HL-60/S4 treated with retinoic acid at 250 ng/mL for 4 days and 3 days (cell line): Measurements from ENCODE around the gene OSBPL2.

Source experiments
- in situ Hi-C: fragments of 300-500 bp; cut with MboI; formaldehyde crosslinking; loops from 2 replicates; pipeline ENCODE4 v1.7.0; 2022; ENCODE audit warnings: low sequenced_read_pairs

The OSBPL2 gene

GRCh38 chr20:62320581-62321354, 82.4 kb downstream of the OSBPL2 start:
- in situ Hi-C loops, result no loop called here

GRCh38 chr20:62321521-62321948, 83.2 kb downstream of the OSBPL2 start:
- in situ Hi-C loops, result no loop called here

DNA sequence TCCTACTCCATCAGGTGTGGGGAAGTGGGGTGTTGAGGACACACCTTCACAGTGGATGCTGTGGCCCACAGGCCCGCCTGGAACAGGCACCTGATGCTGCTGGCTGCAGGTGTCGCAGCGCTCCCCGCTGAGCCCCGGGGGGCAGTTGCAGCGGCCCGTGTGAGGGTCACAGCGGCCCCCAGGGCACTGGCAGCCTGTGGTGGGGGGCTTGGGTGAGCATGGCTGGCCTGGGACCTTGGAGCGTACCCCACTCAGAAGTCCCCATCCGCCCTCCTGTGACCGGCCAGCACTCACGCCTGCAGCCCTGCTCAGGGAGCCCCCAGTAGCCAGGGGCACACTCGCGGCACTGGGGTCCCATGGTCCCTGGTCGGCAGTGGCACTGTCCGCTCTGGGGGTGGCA, 83.7 kb downstream of the OSBPL2 start:
- in situ Hi-C loops, result no loop called here

- in situ Hi-C loops, result no loop called here
Observed at GRCh38 chr20:62322492-62323041, 84.2 kb downstream of the OSBPL2 start.

DNA sequence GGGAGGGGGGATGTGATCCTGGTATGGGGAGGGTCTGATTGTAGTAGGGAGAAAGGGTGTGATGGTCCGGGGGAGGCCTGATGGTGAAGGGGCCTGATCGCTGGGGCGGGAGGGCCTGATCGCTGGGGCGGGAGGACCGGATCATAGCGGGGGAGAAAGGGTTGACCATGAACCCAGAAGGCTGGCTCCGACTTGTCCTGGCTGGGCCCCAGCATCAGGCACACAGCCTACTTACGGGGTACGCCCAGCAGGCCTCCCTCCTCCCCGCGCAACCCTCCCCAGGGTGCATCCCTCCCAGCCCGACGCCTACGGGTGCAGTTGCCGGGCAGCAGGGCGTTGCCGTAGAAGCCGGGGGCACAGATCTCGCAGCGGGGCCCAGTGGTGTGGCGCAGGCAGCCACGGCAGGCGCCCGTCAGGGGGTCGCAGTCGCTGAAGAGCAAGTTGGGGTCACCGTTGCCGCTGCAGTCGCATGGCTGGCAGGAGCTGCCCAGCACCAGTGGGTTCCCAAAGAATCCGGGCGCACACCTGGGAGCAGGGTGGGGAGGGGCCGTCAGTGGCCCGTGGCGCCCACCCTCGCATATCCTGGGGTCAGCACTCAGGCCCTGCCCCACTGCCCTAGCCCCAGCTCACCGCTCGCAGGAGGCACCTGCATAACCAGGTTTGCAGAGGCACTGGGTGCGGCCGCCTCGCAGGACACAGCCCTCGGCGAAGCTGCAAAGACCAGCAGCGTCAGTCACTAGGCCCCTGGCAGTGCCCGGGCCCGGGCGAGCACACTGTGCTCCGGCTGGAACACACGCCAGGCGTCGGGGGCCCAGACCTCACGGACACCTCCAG, 85.0 kb downstream of the OSBPL2 start:
- in situ Hi-C loops, result no loop called here

- in situ Hi-C loops, result no loop called here
Observed at GRCh38 chr20:62323980-62324906, 85.9 kb downstream of the OSBPL2 start.

DNA sequence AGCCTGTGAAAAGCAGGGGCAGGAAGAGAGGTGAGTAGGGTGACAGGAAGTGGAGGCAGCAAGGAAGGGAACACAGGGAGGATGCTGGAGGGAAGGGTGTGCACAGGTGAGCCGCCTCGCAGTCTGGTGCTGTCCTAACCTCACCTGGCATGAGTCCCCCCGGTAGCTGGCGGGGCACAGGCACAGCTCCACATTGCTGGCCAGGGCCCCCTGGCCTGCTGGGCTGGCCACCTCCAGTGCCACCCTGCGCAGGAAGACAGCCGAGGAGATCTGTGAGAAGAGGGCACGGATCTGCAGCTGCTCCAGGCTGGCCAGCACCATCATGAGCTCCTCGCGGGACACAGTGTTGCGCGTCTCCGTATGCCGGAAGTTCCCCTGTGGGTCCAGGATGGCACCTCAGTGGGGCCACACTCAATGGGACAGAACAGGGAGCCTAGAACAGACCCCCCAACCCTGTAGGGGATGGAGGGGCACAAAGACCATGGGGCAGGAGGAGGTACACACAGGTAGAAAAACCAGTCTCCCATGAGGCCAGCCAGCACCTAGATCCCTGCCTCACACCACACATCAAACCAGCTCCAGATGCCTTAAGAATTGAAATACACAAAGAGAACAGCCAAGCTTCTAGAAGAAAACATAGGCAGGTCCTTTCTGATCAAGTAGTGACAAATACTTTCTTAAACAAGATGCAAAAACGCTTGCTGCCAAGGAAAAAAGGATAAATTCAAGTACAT, 87.0 kb downstream of the OSBPL2 start:
- in situ Hi-C loops, result no loop called here

DNA sequence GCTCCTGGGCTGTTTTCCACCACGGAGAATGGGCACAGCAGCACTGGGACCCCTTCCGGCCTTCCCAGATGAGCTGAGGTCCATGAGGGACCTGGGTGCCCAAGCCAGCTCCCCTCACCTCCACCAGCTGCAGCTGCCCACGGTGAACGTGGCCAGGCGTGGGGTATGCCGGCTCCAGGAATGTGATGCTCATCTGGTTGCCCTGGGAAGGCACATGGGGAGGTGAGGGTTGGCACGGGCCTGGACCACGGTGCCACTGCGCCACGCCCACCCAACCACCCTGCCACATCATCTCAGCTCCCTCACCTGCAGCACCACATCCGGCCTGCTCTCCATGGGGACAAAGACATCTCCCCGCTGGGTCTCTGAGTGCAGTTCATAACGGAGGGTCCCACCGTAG, 88.2 kb downstream of the OSBPL2 start:
- in situ Hi-C loops, result no loop called here

DNA sequence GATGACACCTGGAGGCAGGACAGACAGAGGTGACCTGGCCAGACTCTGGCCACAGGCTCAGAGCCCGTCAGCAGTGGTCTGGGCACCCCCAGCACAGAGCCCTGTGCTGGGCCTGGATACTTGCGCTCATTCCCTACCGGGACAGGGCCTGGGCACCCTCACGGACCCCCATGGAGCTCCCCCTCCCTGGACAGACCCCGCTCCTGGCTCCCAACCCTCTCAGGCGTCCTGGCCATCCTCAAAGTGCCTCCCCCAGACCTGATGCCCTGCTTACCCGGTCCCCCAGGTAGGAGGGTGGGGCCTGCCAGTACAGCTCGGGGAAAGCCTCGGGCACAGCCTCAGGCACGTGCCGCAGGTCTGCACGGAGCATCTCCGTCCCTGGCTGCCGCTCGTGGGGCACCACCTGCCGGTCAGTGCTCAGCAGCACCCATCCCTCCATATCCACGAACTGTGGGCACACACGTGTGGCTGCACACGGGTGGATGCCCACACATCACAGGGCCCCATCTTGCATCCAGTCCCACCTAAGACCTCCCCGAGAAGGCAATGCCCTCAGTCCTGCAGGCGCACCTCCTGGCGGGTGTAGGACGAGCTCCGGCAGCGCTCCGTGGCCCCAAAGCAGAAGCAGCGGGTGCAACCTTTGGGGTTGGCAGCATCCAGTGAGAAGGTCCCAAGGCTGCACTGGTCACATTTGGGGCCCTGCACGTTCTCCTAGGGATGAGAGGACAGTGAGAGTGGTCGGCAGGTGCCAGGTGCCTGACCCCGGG, 88.8 kb downstream of the OSBPL2 start:
- in situ Hi-C loops, result no loop called here

- in situ Hi-C loops, result no loop called here
Observed at GRCh38 chr20:62327726-62328495, 89.6 kb downstream of the OSBPL2 start.

- in situ Hi-C loops, result no loop called here
Observed at GRCh38 chr20:62328684-62329388, 90.5 kb downstream of the OSBPL2 start.

DNA sequence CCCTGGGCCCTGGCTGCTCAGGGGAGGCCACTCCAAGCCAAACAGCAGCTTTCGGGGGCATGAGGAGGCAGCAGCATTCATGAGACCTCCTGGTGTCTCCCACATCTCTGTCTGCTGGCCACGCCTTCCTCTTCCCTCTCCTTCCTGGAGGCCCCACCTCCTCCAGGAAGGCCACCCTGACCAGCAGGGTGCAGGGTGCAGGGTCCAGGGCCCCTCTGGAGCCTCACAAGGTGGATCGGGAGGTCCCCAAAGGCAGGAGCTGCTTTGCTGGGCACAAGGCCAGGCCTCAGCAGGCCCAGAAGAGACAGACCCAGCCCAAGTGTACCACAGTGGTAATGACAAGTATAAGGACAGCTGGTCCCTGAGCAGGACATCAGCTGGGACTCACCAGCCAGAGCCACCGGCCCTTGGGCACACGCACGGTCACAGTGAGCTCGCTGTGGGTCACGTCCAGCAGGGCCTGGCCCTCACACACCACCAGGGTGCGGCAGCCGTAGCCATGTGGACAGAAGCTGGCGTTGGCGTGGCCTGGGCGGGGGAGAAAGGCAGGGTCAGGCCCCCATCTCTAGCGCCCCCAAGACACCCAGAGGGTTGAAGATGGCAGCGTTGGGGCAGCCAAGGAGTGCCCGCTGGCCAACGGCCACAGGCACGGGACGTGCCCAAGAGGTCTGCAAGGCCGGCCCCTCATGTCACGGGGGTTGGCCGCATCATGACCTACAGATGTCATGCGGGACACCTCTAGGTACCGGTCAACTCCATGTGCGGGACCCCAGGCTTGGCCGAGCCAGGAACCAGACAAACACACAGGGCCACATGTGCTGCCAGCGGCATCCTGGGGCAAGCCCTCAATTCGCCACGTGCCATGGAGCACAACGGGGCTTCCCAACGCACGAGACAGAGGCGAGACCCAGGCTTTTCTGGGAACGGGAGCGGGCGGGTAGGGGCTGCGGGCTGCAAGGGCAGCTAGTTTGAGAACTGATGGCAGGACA, 91.4 kb downstream of the OSBPL2 start:
- in situ Hi-C loops, result no loop called here

GRCh38 chr20:62330576-62331317, 92.4 kb downstream of the OSBPL2 start:
- in situ Hi-C loops, result no loop called here

DNA sequence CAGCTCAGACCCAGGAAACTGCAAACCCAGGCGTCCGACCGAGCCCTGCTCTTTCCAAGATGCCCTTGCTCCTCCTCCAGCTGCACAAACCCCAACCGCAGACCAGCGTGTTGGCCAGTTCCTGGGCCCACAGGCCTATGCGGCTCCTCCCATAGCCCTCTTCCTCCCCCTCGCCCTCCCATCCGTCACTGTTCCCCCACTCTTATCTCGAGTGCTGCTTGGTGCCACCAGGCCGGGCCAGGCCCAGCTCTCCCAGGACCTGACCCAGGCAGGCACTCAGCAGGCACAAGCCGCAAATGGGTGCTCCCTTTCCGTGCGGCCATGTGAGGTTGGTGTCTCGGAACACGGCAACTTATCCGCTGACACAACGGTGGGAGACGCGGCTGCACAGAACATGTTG, 93.0 kb downstream of the OSBPL2 start:
- in situ Hi-C loops, result no loop called here

- in situ Hi-C loops, result no loop called here
Observed at GRCh38 chr20:62332421-62332820, 94.1 kb downstream of the OSBPL2 start.
